Measurements from ENCODE around the gene FLNB. TPM values are rescaled to one million over a fixed set of nuclear protein-coding genes. Genes with fewer than 3 reads are reported as not detected.

The FLNB gene
- total RNA-seq, 2 experiments from 2014 or later: 47.7 to 48.0 TPM

DNA sequence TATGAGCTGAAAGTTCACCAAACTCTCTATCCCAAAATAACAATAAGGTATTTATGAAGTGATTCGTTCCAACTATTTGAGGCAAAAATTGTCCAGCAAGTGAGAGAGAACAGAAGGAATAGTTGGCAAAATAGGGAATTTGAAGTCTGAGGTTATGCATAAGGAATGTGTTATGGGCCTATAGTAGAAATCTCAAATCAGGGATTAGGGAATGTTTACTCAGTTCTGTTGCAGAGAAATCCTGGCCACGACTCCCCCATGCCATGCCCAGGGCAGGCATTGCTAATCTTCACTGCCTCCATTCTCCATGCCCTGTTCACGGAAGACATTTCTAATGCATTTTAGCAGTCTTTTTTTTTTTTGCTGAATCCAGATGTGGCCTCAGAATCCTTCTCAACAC lies 58.6 kb downstream of the FLNB start:
- Mint-ChIP-seq H3K27me3 (ENCODE audit: low read depth) (no peaks in the 10 kb centered on the region), H3K36me3 (ENCODE audit: low read depth) (no peaks in the 10 kb centered on the region), H3K27ac (no peak overlapping the region), H3K9me3 (no peaks in the 10 kb centered on the region), H3K4me1 (ENCODE audit: low read depth) (peaks cover 27% of the 10 kb centered on the region), H3K4me3 (no peak overlapping the region)
- intact Hi-C loops (cut with micrococcal nuclease): no loop called here
- CTCF ChIA-PET: interaction anchor here (0.6 kb wide), 1 partner anchor 9 kb away, joined by 3 read pairs; no protein-coding TSS in a partner anchor
- no peak for DNase-seq

DNA sequence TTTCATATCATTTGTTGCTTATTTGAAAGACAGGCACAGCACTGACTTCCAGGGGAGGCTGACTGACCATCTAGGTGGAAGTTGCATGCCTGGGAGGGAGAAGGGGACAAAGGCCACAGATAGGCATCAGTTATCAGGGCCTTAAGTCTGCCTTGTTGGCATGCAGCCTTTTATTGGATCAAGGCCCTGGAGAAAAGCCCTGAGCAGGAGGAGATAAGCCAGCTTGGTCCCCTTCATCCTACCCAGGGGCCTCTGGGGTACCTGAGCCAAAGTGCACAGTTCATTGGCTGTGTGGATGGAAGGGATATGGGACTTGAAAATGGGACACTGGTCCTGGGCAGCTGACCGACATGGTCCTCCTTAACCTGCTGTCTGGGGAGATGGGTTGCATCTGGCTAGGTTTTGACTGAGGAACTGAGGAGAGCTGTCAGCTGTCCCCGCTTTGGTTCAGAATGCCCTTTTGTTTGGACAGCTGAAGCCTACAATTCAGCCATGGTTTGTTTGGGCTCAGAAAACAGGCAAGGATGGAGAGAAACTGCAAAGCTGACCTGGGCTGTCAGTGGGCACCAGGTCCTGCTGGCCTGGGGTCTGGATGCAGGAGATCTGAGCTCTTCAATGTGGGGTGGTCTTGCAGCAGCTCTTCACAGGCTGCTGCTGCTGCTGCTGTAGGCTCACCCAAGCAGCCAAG lies 60.0 kb downstream of the FLNB start:
- H3K4me3 Mint-ChIP-seq: no peak overlapping the region
- H3K9me3 Mint-ChIP-seq: no peaks in the 10 kb centered on the region
- peaks cover 22% of the 10 kb centered on the region for H3K4me1 Mint-ChIP-seq (ENCODE audit: low read depth)
- intact Hi-C loops (cut with micrococcal nuclease): no loop called here
- H3K27me3 Mint-ChIP-seq (ENCODE audit: low read depth): no peaks in the 10 kb centered on the region
- no peak overlapping the region for H3K27ac Mint-ChIP-seq
- CTCF ChIA-PET: no interaction called here
- no peaks in the 10 kb centered on the region for H3K36me3 Mint-ChIP-seq (ENCODE audit: low read depth)
- no peak for DNase-seq

DNA sequence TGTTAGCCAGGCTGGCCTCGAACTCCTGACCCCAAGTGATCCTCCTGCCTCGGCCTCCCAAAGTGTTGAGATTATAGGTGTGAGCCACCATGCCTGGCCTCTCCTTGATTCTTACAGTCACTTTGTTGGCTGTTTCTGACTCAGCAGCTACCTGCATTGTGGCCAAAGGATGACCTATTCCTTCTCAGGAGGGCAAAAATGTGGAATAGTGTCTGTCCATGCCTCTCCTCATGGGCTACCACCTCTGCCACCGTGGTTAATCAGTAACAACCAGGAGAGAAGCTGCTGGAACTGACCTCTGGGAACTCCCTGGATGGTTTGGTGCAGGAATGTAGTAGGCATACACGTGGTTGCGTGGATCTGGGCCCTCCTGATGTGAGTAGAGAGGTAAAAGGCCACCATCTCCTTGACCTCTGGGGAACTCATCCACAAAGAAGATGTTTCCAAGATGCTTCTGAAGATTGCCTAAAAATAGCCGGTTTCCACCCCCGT lies 63.3 kb downstream of the FLNB start:
- Mint-ChIP-seq H3K4me3 (no peak overlapping the region), H3K4me1 (ENCODE audit: low read depth) (peaks cover 31% of the 10 kb centered on the region), H3K9me3 (no peaks in the 10 kb centered on the region), H3K27me3 (ENCODE audit: low read depth) (no peaks in the 10 kb centered on the region), H3K27ac (no peak overlapping the region), H3K36me3 (ENCODE audit: low read depth) (no peaks in the 10 kb centered on the region)
- CTCF ChIA-PET: no interaction called here
- DNase-seq: no peak
- intact Hi-C loops (cut with micrococcal nuclease): no loop called here

DNA sequence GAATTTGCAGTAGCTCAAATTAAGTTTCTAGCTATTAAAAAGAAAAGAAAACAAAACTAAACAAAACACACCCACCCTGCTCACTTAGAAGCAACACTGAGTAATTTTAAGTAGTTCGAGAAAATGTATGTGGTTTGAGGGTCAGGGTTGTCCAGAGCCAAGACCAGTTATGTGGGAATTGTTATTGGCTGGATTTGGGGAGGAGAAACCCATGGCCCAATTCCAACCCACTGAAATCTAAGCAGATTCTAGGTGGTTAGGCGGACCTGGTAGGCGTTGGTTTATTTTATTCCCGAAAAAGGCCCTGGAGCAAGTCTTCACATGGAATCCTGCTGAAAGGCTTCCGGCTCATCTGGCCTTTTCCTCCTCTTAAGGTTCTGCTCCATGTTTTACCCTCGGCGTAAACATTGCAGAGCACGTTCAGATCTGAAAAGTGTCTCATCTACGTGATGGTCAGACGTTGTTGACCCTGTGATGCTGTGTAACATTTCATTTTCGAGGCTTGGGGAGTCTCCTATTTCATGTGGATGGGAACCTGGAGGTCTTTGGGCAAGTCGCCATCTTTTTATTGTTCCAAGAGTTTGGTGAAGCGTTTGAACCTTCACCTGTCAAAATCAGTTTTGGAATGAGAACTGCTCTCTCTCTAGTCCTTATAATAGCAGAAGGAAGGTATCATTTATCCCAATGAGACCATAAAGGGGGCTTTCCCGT lies 64.0 kb downstream of the FLNB start:
- intact Hi-C loops (cut with micrococcal nuclease): no loop called here
- CTCF ChIA-PET: no interaction called here

DNA sequence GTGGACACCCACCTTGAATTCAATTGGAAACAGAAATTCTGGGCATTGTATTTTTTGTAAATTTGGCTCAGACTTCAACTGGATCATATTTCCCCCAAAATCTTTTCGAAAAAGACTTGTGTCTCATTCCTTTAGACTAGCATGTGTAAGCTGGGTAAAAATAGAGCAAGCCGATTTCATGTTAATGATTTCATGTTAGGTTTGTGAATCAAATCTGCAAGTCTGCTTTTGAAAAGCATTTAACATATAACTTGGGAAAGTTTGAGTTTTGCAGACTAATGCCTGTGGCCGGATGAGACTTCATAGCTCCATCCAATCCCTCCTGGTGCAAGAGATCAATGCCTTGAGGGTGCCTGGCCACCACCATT lies 64.5 kb downstream of the FLNB start:
- H3K4me1 Mint-ChIP-seq (ENCODE audit: low read depth): peaks cover 35% of the 10 kb centered on the region
- CTCF ChIA-PET: no interaction called here
- intact Hi-C loops (cut with micrococcal nuclease): no loop called here
- no peak overlapping the region for H3K4me3 Mint-ChIP-seq
- DNase-seq: no peak
- H3K9me3 Mint-ChIP-seq: no peaks in the 10 kb centered on the region
- H3K36me3 Mint-ChIP-seq (ENCODE audit: low read depth): peaks cover 2% of the 10 kb centered on the region
- no peaks in the 10 kb centered on the region for H3K27me3 Mint-ChIP-seq (ENCODE audit: low read depth)
- no peak overlapping the region for H3K27ac Mint-ChIP-seq

More for the DNA sequence above, 64.0 kb downstream of the FLNB start:
- Mint-ChIP-seq H3K4me3 (no peak overlapping the region), H3K27ac (no peak overlapping the region), H3K9me3 (no peaks in the 10 kb centered on the region), H3K27me3 (ENCODE audit: low read depth) (no peaks in the 10 kb centered on the region), H3K36me3 (ENCODE audit: low read depth) (no peaks in the 10 kb centered on the region), H3K4me1 (ENCODE audit: low read depth) (peaks cover 31% of the 10 kb centered on the region)
- DNase-seq: no peak

DNA sequence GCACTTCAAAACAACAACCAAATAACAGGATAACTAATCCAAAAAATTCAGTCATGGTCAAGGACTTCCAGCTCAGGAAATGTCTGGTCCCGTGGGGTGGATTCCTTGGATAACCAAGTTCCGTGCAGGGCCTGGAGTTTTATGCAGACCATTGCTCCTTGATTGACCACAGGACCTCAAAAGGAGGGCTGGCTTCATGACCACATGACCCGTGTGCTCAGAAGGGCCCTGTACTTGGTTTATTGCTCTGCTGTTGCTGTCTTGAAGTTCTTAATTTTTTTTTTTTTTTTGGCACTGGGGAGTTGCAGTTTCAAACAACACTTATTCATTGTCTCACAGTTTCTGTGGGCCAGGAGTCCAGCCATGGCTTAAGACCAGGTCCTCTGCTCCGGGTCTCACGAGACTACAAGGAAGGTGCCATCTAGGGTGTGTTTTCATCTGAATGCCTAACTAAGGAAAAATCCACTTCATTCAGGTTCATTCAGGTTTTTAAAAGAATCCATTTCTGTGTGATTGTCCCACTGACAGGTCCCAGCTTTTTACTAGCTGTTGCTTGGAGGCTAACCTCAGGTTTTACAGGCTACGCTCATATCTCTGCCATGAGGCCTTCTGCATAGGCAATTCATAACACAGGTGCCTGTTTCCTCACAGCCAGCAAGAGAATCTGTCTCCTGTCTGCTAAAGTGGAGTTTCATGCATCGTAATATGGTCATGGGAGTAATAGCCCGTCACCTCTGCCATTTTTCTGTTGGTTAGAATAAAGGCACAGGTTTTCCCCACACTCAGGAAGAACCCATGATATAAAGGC lies 65.3 kb downstream of the FLNB start:
- peaks cover 42% of the 10 kb centered on the region for H3K4me1 Mint-ChIP-seq (ENCODE audit: low read depth)
- CTCF ChIA-PET: interaction anchor here (0.7 kb wide), 1 partner anchor 13 kb away, joined by 3 read pairs; no protein-coding TSS in a partner anchor
- H3K27ac Mint-ChIP-seq: peak overlapping the region; percentile 44
- intact Hi-C loops (cut with micrococcal nuclease): loop anchor here (2.0 kb wide), 2 partner anchors 39 to 65 kb away; partner anchors contain the start of gene FLNB
- peak; percentile 32 for DNase-seq
- H3K27me3 Mint-ChIP-seq (ENCODE audit: low read depth): no peaks in the 10 kb centered on the region
- H3K4me3 Mint-ChIP-seq: no peak overlapping the region
- peaks cover 2% of the 10 kb centered on the region for H3K36me3 Mint-ChIP-seq (ENCODE audit: low read depth)
- H3K9me3 Mint-ChIP-seq: no peaks in the 10 kb centered on the region

DNA sequence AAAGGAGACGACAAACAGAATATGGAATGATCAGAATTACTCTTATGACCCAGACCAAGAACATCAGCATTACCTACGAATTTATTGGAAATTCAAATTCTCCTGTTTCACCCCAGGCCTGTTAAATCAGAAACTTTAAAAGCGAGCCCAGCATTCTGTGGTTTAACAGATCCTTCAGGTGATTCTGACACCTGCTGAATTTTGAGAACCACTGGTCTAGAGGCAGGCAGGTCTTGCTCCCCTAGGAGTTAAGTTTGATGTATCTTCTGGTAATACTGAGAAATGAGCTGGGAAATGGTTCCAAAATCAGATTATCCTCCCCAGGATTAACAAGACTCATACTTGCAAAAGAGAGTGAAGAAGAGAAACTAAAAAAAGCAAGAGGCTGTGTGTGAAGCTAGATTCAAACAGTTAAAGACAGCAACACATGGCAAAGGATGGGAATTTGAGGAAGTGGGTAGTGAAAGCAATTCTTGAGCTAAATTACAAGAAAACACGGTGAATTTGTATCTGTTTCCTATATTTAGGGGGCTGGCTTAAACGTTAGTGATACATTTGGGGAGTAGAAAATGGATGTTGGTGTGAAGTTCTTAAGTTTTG lies 66.0 kb downstream of the FLNB start:
- H3K36me3 Mint-ChIP-seq (ENCODE audit: low read depth): peaks cover 4% of the 10 kb centered on the region
- peak overlapping the region; percentile 44 for H3K27ac Mint-ChIP-seq
- no peak for DNase-seq
- intact Hi-C loops (cut with micrococcal nuclease): loop anchor here (2.0 kb wide), 2 partner anchors 39 to 65 kb away; partner anchors contain the start of gene FLNB
- no peaks in the 10 kb centered on the region for H3K9me3 Mint-ChIP-seq
- peak overlapping the region; percentile 1 for H3K4me3 Mint-ChIP-seq
- CTCF ChIA-PET: interaction anchor here (0.7 to 1.2 kb wide), 2 partner anchors 11 to 12 kb away, joined by 3 to 6 read pairs; no protein-coding TSS in a partner anchor
- peaks cover 45% of the 10 kb centered on the region for H3K4me1 Mint-ChIP-seq (ENCODE audit: low read depth)
- H3K27me3 Mint-ChIP-seq (ENCODE audit: low read depth): no peaks in the 10 kb centered on the region

DNA sequence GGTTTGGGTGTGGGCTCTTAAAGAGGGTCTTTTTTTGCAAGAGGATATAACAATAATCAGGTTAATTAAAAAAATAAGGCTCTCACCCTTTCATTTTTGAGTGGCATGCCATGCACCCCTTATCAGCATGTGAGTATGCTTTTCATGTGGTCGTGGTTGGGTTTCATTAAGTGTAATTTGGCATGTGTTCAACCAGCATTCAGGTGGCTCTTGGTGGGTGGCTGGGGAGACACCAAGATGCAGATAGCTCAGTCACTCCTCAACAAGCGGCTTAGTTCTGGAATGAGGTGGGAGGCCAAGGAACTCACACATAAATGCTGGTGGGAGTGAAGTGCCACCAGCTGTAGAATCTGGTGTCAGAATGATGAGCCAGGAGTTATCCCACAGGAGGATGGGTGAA lies 66.8 kb downstream of the FLNB start:
- H3K27me3 Mint-ChIP-seq (ENCODE audit: low read depth): no peaks in the 10 kb centered on the region
- H3K4me1 Mint-ChIP-seq (ENCODE audit: low read depth): peaks cover 45% of the 10 kb centered on the region
- H3K27ac Mint-ChIP-seq: no peak overlapping the region
- peak; percentile 59 for DNase-seq
- H3K36me3 Mint-ChIP-seq (ENCODE audit: low read depth): peaks cover 10% of the 10 kb centered on the region
- no peaks in the 10 kb centered on the region for H3K9me3 Mint-ChIP-seq
- intact Hi-C loops (cut with micrococcal nuclease): loop anchor here (2.0 kb wide), 2 partner anchors 40 to 66 kb away; partner anchors contain the start of gene FLNB
- CTCF ChIA-PET: interaction anchor here (1.2 kb wide), 1 partner anchor 12 kb away, joined by 6 read pairs; no protein-coding TSS in a partner anchor
- no peak overlapping the region for H3K4me3 Mint-ChIP-seq

DNA sequence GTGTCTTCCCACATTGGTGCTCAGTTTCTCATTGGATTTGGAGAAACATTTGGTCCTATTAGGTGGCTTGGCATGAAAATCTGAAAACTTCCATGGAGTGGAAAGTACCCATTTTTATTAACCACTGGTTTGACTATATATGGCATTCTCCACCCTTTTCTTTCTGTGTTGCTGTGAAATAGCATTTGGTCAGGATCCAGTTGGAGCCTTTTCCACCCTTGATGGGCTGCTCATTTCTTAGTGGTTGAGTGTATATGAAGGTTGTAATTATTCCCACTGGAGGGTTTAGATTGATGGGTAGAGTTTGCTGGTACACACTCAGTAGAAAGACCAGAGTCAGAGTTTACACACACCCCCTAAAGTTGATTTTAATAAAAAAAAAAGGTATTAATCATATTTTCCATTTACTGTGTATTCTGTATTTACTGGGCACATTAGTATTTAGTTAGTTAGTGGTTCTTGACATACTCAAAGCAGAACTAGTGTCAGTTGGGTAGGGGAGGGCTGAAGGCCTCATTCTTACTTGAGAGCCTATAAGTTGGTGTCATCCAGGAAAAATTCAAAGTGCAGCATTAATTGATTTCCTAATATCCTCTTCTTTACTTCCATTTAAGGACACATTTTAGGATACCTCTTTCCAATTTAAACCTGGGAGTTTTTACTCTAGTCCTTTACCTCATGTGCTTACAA lies 69.5 kb downstream of the FLNB start:
- Mint-ChIP-seq H3K36me3 (ENCODE audit: low read depth) (peaks cover 19% of the 10 kb centered on the region), H3K27ac (peak overlapping the region; percentile 2), H3K27me3 (ENCODE audit: low read depth) (no peaks in the 10 kb centered on the region), H3K9me3 (no peaks in the 10 kb centered on the region), H3K4me1 (ENCODE audit: low read depth) (peaks cover 58% of the 10 kb centered on the region), H3K4me3 (no peak overlapping the region)
- intact Hi-C loops (cut with micrococcal nuclease): no loop called here
- CTCF ChIA-PET: no interaction called here
- peak; percentile 22 for DNase-seq

DNA sequence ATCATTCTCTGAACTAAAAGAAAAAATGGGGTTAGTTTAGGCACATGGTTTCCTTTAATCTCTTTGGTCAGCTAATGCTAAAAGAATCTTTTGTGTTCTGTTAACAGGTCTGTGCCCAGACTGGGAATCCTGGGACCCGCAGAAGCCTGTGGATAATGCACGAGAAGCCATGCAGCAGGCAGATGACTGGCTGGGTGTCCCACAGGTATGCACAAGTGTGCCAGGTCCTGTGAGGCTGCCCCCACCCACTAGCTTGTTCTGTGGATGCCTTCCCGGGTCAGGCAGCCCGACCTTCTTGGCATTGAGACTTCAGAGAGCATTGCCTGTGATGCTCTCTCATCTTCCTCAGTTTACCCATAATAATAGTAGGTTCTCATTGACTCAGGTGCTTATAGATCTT lies 70.4 kb downstream of the FLNB start:
- Mint-ChIP-seq H3K27ac (peak overlapping the region; percentile 47), H3K4me1 (ENCODE audit: low read depth) (peaks cover 61% of the 10 kb centered on the region), H3K36me3 (ENCODE audit: low read depth) (peaks cover 19% of the 10 kb centered on the region), H3K4me3 (no peak overlapping the region), H3K9me3 (no peaks in the 10 kb centered on the region), H3K27me3 (ENCODE audit: low read depth) (no peaks in the 10 kb centered on the region)
- intact Hi-C loops (cut with micrococcal nuclease): no loop called here
- CTCF ChIA-PET: no interaction called here
- DNase-seq: no peak

DNA sequence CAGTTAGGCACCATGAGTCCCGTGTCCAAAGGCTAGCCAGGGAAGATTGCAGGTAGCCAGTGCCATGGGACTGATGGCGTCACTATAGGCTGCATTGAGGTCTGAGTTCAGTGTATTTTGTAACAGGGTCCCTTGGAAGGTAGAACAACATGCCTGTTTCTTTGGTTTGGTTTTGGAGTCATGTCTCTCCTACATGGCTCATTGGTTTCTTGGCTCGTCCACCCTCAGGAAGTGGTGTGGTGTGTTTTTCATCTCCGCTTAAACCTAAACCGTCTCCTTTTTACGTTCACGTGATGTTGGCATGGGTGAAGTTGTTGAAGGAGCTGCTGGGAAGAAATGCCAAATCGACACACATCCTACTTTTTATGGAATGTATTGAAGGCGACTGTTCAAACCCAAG lies 71.6 kb downstream of the FLNB start:
- intact Hi-C loops (cut with micrococcal nuclease): no loop called here
- H3K4me1 Mint-ChIP-seq (ENCODE audit: low read depth): peaks cover 61% of the 10 kb centered on the region
- CTCF ChIA-PET: no interaction called here

More for the DNA sequence above, 71.6 kb downstream of the FLNB start:
- Mint-ChIP-seq H3K27me3 (ENCODE audit: low read depth) (no peaks in the 10 kb centered on the region), H3K27ac (no peak overlapping the region), H3K9me3 (no peaks in the 10 kb centered on the region), H3K36me3 (ENCODE audit: low read depth) (peaks cover 22% of the 10 kb centered on the region), H3K4me3 (no peak overlapping the region)
- no peak for DNase-seq

Data from activated naive CD4-positive, alpha-beta T cell treated with anti-CD3 and anti-CD28 coated beads for 36 hours (primary cell).